NCI-H69 (cell line): ENCODE measurements around the gene FAM24B.

Source experiments
- DNase-seq: peaks from one replicate; lab custom pipeline; 2025; lab: John Stamatoyannopoulos, UW

Gene FAM24B

DNA sequence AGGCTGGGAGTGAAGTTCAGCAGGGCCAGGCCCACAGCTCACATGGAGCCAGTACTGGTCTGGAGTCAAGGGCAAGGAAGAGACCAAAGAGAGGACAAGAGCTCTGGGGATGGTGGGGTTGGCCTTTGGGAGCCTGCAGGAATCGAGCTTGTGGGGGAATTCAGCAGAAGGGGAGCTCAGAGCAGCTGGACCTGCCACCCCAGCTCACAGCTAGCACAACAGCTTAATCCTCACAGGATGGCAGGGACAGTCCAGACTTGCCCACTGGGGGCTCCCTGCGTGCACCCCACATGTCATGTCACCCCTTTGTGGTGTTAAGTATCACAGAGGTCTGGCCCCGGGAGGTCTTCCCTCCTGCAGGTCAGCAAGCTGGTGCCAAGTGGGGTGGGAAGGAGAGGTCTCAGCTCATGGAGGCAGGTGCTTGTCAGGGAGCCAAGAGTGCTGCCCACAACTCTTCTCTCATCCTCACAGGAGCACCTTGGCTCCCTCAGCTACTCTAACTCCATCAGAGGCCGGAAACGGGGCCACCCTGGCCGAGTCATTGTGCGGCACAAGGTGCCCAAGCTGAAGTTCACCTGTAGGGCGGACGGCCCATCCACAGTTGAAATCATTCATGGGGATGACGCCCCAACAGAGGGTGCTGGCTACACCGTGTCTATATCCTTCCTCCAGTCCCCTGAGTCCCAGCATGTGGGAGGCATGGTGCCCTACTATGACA lies 56.2 kb downstream of the FAM24B start:
- no peak for DNase-seq

DNA sequence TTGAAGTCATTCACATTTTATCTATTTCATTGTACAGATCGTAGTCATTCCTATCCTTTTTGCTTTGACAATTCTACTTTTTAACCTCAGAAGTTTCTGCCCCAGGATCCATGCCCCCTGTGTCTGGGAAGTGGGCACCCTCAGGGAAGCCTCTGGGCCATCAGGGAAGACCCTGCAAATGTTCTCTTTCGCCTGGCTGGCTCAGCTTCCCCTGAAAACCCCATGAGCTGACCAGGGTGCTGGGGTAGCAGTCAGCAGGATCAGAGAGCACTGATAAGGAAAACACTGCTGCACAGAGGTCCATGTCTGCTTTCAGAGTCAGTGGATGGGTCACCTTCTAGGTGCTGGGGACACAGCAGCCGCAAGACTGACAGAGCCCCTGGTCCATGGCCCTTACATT lies 57.6 kb downstream of the FAM24B start:
- no peak for DNase-seq

DNA sequence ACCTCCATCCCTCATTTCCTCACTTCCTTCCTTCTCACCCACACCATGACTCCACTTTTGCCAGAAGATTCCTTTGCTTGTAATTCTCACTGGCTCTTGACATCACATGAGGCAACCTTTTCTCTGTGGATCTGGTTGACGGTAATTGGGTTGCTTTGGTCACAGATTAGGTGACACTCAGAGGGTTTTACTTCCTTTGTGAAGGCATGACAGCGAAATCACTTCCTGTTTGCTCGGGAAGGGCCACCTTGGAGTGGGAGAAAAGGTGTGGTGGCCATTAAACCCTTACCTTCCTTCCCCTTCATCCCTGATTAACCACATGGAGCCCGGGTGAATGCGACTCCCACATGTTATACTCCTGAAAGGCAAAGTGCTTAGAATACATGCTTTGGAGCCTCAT lies 63.9 kb downstream of the FAM24B start:
- DNase-seq, result no peak

DNA sequence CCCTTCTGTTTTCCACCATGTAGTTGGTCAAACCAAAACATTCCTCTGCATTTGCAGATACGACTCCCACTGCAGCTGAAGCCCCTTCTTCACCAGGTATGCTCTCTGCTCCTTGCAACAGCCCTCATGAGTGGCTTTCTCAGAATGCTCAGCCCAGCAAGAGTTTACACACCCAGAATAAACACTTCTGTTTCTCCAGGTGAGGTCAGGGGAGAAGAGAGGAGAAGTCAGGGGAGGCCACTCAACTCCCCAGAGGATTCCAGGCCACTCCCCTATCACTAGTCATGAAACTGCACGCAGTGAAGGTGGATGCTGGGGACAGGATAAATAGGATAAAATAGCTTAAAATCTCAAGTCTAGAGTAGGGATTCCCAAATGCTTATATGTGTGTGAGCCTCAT lies 64.9 kb downstream of the FAM24B start:
- no peak for DNase-seq

DNA sequence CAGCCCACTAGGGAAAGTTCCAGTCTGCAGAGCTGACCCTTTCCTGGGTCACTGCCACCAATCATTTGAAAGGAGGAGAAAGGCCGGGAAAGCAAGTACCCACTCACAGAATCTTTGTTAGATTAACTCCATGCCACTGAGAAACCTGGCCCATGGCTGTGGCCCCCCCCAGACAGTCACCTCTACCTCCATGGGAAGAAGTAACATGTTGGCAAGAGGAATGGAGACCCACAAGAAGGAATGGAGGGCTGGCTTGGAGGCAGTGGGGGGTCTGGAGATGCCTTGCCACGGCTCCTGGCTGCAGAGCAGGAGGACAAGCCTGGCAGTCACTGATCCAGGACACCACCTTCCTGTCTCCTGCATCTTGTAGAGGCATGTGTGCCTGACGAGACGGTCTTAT lies 66.6 kb downstream of the FAM24B start:
- no peak for DNase-seq

DNA sequence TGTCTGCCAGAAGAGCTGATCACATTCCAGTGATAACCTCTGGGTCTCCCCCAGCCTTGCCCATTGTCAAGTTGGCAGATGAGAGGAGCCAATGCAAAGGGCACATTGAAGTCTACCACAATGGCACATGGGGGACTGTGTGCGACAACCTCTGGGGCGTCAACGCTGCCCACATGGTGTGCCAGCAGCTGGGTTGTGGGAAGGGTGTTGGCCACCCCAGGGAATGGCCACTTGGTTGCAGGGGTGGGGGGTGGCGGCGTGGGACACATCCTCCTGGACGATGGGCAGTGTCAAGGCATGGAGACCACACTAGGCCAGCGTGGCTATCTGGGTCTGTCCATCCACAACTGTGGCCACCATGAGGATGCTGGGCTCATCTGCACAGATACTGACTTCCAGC lies 77.1 kb downstream of the FAM24B start:
- DNase-seq, result no peak
